ENCODE results near the gene LCOR.

The LCOR gene

GRCh38 chr10:96991313-96991841 is 159.3 kb downstream of the LCOR start:
- no peak for DNase-seq

- DNase-seq: no peak
Measured at GRCh38 chr10:96992721-96993120, 160.6 kb downstream of the LCOR start.

GRCh38 chr10:96995851-96996250 is 163.8 kb downstream of the LCOR start:
- no peak for DNase-seq

- DNase-seq: no peak
Measured at GRCh38 chr10:96996275-96996965, 164.3 kb downstream of the LCOR start.

GRCh38 chr10:96998329-96998888 is 166.3 kb downstream of the LCOR start:
- DNase-seq: no peak

GRCh38 chr10:96999337-96999736 is 167.2 kb downstream of the LCOR start:
- DNase-seq: no peak

- no peak for DNase-seq
Measured at GRCh38 chr10:96999987-97000386, 167.9 kb downstream of the LCOR start.

- no peak for DNase-seq
Measured at GRCh38 chr10:97000487-97001182, 168.5 kb downstream of the LCOR start.

GRCh38 chr10:97001183-97001991 is 169.3 kb downstream of the LCOR start:
- DNase-seq: no peak

- DNase-seq: no peak
Measured at GRCh38 chr10:97002670-97003069, 170.6 kb downstream of the LCOR start.

- DNase-seq: no peak
Measured at GRCh38 chr10:97003151-97003803, 171.2 kb downstream of the LCOR start.

GRCh38 chr10:97003804-97004201 is 171.7 kb downstream of the LCOR start:
- DNase-seq: no peak

GRCh38 chr10:97004591-97004990 is 172.5 kb downstream of the LCOR start:
- no peak for DNase-seq

- DNase-seq: no peak
Measured at GRCh38 chr10:97005349-97005748, 173.3 kb downstream of the LCOR start.

GRCh38 chr10:97006364-97006763 is 174.3 kb downstream of the LCOR start:
- DNase-seq: no peak

GRCh38 chr10:97007417-97007816 is 175.3 kb downstream of the LCOR start:
- no peak for DNase-seq

- DNase-seq: no peak
Measured at GRCh38 chr10:97010695-97011206, 178.7 kb downstream of the LCOR start.

- no peak for DNase-seq
Measured at GRCh38 chr10:97011397-97011796, 179.3 kb downstream of the LCOR start.

GRCh38 chr10:97012470-97012869 is 180.4 kb downstream of the LCOR start:
- DNase-seq: no peak

- DNase-seq: no peak
Measured at GRCh38 chr10:97013568-97013967, 181.5 kb downstream of the LCOR start.

GRCh38 chr10:97013983-97014382 is 181.9 kb downstream of the LCOR start:
- no peak for DNase-seq

- DNase-seq: no peak
Measured at GRCh38 chr10:97015240-97015639, 183.1 kb downstream of the LCOR start.

Measured in NCI-H748 treated with DMSO at 0.1 percent for 48 hours (cell line).